Renal cortex interstitium (tissue), 15 donors: ENCODE data around the gene HYAL2. TPM values are rescaled to one million over a fixed set of nuclear protein-coding genes. Genes with fewer than 3 reads are reported as not detected.
A peak's percentile ranks its signal among the peaks of the same experiment; 100 is the strongest.

Experiments used
- DNase-seq, 11 donors: peaks; one replicate each; pipeline ENCODE4 v3.0.0-alpha.2; 2013; ENCODE audit warnings: low read depth in 9 of 11, low spot score in 4 of 11; ENCODE audit errors: extremely low read depth in 1 of 11
- long read RNA-seq, 16 experiments: transcript quantifications; one replicate each; lab custom pipeline, GENCODE V29; 2026
- polyA plus RNA-seq, 3 donors: library from polyadenylated mRNA; unstranded; fragments of 120-200 nt; gene quantifications; one replicate each; pipeline ENCODE4 v1.2.1, GENCODE V29; 2013; ENCODE audit not compliant: insufficient read length in 3 of 3

Gene HYAL2
- polyA plus RNA-seq = 10 to 100 TPM; 57.0 to 86.5 (median 71.4) TPM
- long read RNA-seq, donor 1, full-length matches to known transcripts = 37 of 37 reads
- long read RNA-seq, donor 1, partial matches to known transcripts = 0 of 37 reads
- long read RNA-seq, donor 1, other reads (novel, unspliced or antisense) = 0 of 37 reads
- long read RNA-seq, donor 2, full-length matches to known transcripts = 49 of 49 reads
- long read RNA-seq, donor 2, partial matches to known transcripts = 0 of 49 reads
- long read RNA-seq, donor 2, other reads (novel, unspliced or antisense) = 0 of 49 reads
- long read RNA-seq, donor 3, full-length matches to known transcripts = 59 of 59 reads
- long read RNA-seq, donor 3, partial matches to known transcripts = 0 of 59 reads
- long read RNA-seq, donor 3, other reads (novel, unspliced or antisense) = 0 of 59 reads
- long read RNA-seq, donor 4, full-length matches to known transcripts = 33 of 33 reads
- long read RNA-seq, donor 4, partial matches to known transcripts = 0 of 33 reads
- long read RNA-seq, donor 4, other reads (novel, unspliced or antisense) = 0 of 33 reads
- long read RNA-seq, donor 5 = 0 reads
- long read RNA-seq, donor 6, full-length matches to known transcripts = 38 of 38 reads
- long read RNA-seq, donor 6, partial matches to known transcripts = 0 of 38 reads
- long read RNA-seq, donor 6, other reads (novel, unspliced or antisense) = 0 of 38 reads
- long read RNA-seq, donor 7, full-length matches to known transcripts = 48 of 48 reads
- long read RNA-seq, donor 7, partial matches to known transcripts = 0 of 48 reads
- long read RNA-seq, donor 7, other reads (novel, unspliced or antisense) = 0 of 48 reads
- long read RNA-seq, donor 8, full-length matches to known transcripts = 81 of 101 reads
- long read RNA-seq, donor 8, partial matches to known transcripts = 20 of 101 reads
- long read RNA-seq, donor 8, other reads (novel, unspliced or antisense) = 0 of 101 reads
- long read RNA-seq, donor 9, full-length matches to known transcripts = 44 of 44 reads
- long read RNA-seq, donor 9, partial matches to known transcripts = 0 of 44 reads
- long read RNA-seq, donor 9, other reads (novel, unspliced or antisense) = 0 of 44 reads
- long read RNA-seq, donor 10, full-length matches to known transcripts = 41 of 57 reads
- long read RNA-seq, donor 10, partial matches to known transcripts = 16 of 57 reads
- long read RNA-seq, donor 10, other reads (novel, unspliced or antisense) = 0 of 57 reads
- long read RNA-seq, donor 11, full-length matches to known transcripts = 26 of 26 reads
- long read RNA-seq, donor 11, partial matches to known transcripts = 0 of 26 reads
- long read RNA-seq, donor 11, other reads (novel, unspliced or antisense) = 0 of 26 reads
- long read RNA-seq, donor 12, full-length matches to known transcripts = 19 of 19 reads
- long read RNA-seq, donor 12, partial matches to known transcripts = 0 of 19 reads
- long read RNA-seq, donor 12, other reads (novel, unspliced or antisense) = 0 of 19 reads
- long read RNA-seq, donor 13, full-length matches to known transcripts = 83 of 114 reads
- long read RNA-seq, donor 13, partial matches to known transcripts = 31 of 114 reads
- long read RNA-seq, donor 13, other reads (novel, unspliced or antisense) = 0 of 114 reads
- long read RNA-seq, donor 14, full-length matches to known transcripts = 54 of 54 reads
- long read RNA-seq, donor 14, partial matches to known transcripts = 0 of 54 reads
- long read RNA-seq, donor 14, other reads (novel, unspliced or antisense) = 0 of 54 reads
- long read RNA-seq, donor 15, full-length matches to known transcripts = 18 of 18 reads
- long read RNA-seq, donor 15, partial matches to known transcripts = 0 of 18 reads
- long read RNA-seq, donor 15, other reads (novel, unspliced or antisense) = 0 of 18 reads
- long read RNA-seq, donor 16, full-length matches to known transcripts = 101 of 101 reads
- long read RNA-seq, donor 16, partial matches to known transcripts = 0 of 101 reads
- long read RNA-seq, donor 16, other reads (novel, unspliced or antisense) = 0 of 101 reads

GRCh38 chr3:50322386-50323091 is at the start of gene HYAL2:
Gene HYAL2 (minus strand): TSS chr3:50322745. CDS start chr3:50320489, 2,256 bp downstream.
- no peak for DNase-seq

GRCh38 chr3:50371133-50371685 is 48.7 kb upstream of the HYAL2 start:
- no peak for DNase-seq

GRCh38 chr3:50370594-50370993 is 48.0 kb upstream of the HYAL2 start:
- DNase-seq = no peak

GRCh38 chr3:50369012-50369670 is 46.6 kb upstream of the HYAL2 start:
- no peak for DNase-seq

- no peak for DNase-seq
Measured at GRCh38 chr3:50365842-50366220, 43.3 kb upstream of the HYAL2 start.

GRCh38 chr3:50365080-50365841 is 42.7 kb upstream of the HYAL2 start:
- DNase-seq = peak in 2 of 11 donors; percentile 68 to 70

GRCh38 chr3:50364573-50365079 is 42.1 kb upstream of the HYAL2 start:
- no peak for DNase-seq

GRCh38 chr3:50359760-50360110 is 37.2 kb upstream of the HYAL2 start:
- DNase-seq = no peak

GRCh38 chr3:50358911-50359759 is 36.6 kb upstream of the HYAL2 start, which contains the start of gene TMEM115:
Gene TMEM115 (minus strand): TSS chr3:50359521. CDS start chr3:50359063, 458 bp downstream.
- peak; percentile 89 to 99 (median 95) for DNase-seq

GRCh38 chr3:50358355-50358910 is 35.9 kb upstream of the HYAL2 start:
- no peak for DNase-seq

GRCh38 chr3:50357481-50357880 is 34.9 kb upstream of the HYAL2 start:
- no peak for DNase-seq

GRCh38 chr3:50356553-50356952 is 34.0 kb upstream of the HYAL2 start:
- no peak for DNase-seq

GRCh38 chr3:50355829-50356552 is 33.4 kb upstream of the HYAL2 start:
- DNase-seq = no peak

GRCh38 chr3:50354850-50355249 is 32.3 kb upstream of the HYAL2 start:
- DNase-seq = no peak
